Placental pericyte (primary cell): ENCODE results near the gene CNOT3. TPM values are rescaled to one million over a fixed set of nuclear protein-coding genes. Genes with fewer than 3 reads are reported as not detected.

Experiments
- total RNA-seq: library from RNA; depleted of rRNA; stranded (reverse); fragments of >200 nt; gene quantifications from 2 replicates; pipeline ENCODE4 v1.2.3, GENCODE V29; 2012

CNOT3 gene
- total RNA-seq: 11.9 and 28.7 TPM in 2 replicates

GRCh38 chr19:54137699-54138488, at the start of gene CNOT3:
TSS of gene CNOT3 (plus strand) at chr19:54137762. CDS start at chr19:54142979, 5,217 bp downstream.

GRCh38 chr19:54100561-54100960, 37.0 kb upstream of the CNOT3 start, which contains the start of gene OSCAR:
TSS of gene OSCAR (minus strand) at chr19:54100803. CDS start at chr19:54100792, 11 bp downstream.

DNA sequence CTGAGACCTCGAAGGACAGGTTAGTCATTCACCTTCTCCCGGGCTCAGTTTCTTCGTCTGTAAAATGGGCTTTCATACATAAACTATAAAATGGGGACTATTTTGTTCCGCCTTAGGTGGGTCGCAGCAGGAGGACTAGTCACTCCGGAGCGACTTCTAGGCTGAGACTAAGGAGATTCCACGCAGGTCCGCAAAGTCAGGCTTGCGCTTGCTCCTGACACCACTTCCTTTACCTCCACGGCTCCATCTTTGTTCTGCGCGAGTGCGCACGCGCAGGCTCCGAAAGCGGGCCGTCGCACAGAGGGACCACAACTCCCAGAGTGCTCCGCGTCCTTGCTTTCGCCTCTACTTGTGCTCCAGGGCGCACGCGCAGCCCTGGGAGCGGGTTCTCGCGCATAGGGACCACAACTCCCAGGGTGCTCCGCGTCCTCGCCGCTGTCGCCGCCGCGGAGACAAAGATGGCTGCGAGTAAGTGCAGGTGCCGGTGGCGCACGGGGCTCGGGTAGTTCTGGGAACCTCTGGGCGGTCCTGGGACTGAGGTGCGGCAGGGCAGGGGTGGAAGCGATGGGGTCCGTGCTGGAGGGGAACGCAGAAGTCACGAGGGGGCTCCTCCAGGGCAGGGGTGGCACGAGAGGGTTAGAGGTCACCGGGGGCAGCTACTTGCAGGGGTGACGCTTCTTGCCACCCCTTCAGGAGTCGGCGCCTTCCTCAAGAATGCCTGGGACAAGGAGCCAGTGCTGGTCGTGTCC, 35.0 kb upstream of the CNOT3 start, which contains the start of gene NDUFA3:
Gene NDUFA3, plus strand, starts transcription at position 435 of the 749 bp plus-strand sequence. Its CDS starts 24 bp downstream, at position 459.

GRCh38 chr19:54115109-54116063, 22.2 kb upstream of the CNOT3 start, which contains the start of the genes PRPF31 and TFPT:
TSS of gene PRPF31 (plus strand) at chr19:54115754. CDS start at chr19:54118279, 2,525 bp downstream.
TSS of gene TFPT (minus strand) at chr19:54115657. CDS start at chr19:54115269, 388 bp downstream.

GRCh38 chr19:54159352-54160181, 22.0 kb downstream of the CNOT3 start, which contains the start of gene LENG1:
TSS of gene LENG1 (minus strand) at chr19:54159721. CDS start at chr19:54159695, 26 bp downstream.

GRCh38 chr19:54172471-54173358, 35.2 kb downstream of the CNOT3 start, which contains the start of gene TMC4:
TSS of gene TMC4 (minus strand) at chr19:54173160. CDS start at chr19:54173117, 43 bp downstream.

DNA sequence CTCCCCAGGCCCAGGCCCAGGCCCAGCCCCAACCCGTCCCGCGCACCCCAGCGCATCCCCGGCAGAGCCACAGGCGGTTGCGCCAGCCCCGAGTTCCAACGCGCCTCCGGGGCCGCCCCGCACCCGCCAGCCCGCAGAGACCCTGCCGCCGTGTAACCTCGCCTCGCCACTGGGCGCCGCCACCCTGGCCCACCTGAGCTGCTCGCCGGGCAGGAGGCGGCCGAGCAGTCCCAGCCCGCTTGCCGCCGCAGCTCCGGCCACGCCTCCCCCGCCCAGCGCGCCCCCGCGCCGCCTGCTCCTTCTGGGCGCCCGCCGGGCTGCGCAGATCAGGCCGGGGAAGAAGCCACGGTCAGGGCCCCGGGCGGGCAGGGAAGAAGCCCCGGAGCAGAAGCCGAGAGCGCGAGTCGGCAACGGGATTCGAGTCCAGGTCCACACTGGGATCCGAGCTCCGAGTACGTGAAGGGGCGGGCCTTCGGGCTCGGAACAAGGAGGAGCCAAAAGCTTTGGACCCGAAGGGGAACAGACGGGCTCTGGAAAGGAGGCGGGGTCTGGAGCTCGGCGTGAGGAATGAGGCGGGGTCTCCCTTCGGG, 51.7 kb downstream of the CNOT3 start, which contains the start of gene MBOAT7:
Gene MBOAT7, minus strand, starts transcription at position 436 of the 590 bp plus-strand sequence. CDS start 1,072 bp downstream, outside the sequence.

DNA sequence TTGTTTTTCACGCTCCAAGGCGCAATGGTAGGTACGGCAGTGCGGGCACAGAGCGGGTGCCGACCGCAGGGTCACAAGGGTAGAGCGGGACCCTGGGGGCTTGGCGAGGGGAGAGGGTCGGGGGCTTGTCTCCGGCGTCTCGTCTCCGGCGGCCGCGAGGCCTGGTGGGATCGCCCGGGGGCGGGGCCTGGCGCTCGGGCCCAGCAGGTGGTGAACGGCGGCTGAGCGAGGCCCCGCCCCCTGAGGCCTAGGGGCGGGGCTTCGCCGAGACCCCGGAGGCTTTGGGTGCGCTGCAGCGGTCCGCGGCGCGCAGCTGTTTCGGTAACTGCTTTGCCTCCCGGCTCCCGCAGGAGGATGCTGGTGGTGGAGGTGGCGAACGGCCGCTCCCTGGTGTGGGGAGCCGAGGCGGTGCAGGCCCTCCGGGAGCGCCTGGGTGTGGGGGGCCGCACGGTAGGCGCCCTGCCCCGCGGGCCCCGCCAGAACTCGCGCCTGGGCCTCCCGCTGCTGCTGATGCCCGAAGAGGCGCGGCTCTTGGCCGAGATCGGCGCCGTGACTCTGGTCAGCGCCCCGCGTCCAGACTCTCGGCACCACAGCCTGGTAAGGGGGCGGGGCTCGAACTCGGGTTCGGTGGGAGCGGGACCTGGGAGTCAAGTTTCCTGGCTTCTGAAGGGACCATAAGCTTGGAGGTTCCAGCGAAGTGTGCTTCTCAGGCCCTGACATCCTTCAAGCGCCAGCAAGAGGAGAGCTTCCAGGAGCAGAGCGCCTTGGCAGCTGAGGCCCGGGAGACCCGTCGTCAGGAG, 53.6 kb downstream of the CNOT3 start, which contains the start of gene TSEN34:
Gene TSEN34, plus strand, starts transcription at position 298 of the 800 bp plus-strand sequence. Its CDS starts 57 bp downstream, at position 355.

Other genes with a start within 250 kb of the CNOT3 start
- gene CACNG7, start 228.5 kb upstream of the CNOT3 start, total RNA-seq: 4.4 and 4.7 TPM in 2 replicates
- 0.43 and 0.66 TPM in 2 replicates for gene CACNG8, start 174.8 kb upstream of the CNOT3 start, total RNA-seq
- gene CACNG6, start 146.1 kb upstream of the CNOT3 start, total RNA-seq: 3.7 and 4.0 TPM in 2 replicates
- not detected in 2 replicates for gene VSTM1, start 73.9 kb upstream of the CNOT3 start, total RNA-seq
- gene TARM1, start 56.4 kb upstream of the CNOT3 start, total RNA-seq: not detected in 2 replicates
- gene OSCAR, start 37.0 kb upstream of the CNOT3 start, total RNA-seq: 0.86 and 2.8 TPM in 2 replicates
- gene NDUFA3, start 34.9 kb upstream of the CNOT3 start, total RNA-seq: 7.0 and 12.9 TPM in 2 replicates
- gene TFPT, start 22.1 kb upstream of the CNOT3 start, total RNA-seq: 15.2 and 21.9 TPM in 2 replicates
- gene PRPF31, start 22.0 kb upstream of the CNOT3 start, total RNA-seq: 53.8 and 69.1 TPM in 2 replicates
- gene LENG1, start 22.0 kb downstream of the CNOT3 start, total RNA-seq: 3.3 and 8.1 TPM in 2 replicates
- not detected in 2 replicates for gene TMC4, start 35.4 kb downstream of the CNOT3 start, total RNA-seq
- 64.3 and 77.5 TPM in 2 replicates for gene MBOAT7, start 51.8 kb downstream of the CNOT3 start, total RNA-seq
- 78.5 and 93.9 TPM in 2 replicates for gene TSEN34, start 53.5 kb downstream of the CNOT3 start, total RNA-seq
- 1,175 and 2,475 TPM in 2 replicates for gene RPS9, start 63.1 kb downstream of the CNOT3 start, total RNA-seq
- gene LILRB3, start 85.2 kb downstream of the CNOT3 start, total RNA-seq: not detected in 2 replicates
- not detected in 2 replicates for gene LILRA6, start 105.0 kb downstream of the CNOT3 start, total RNA-seq
- not detected in 2 replicates for gene LILRB5, start 119.5 kb downstream of the CNOT3 start, total RNA-seq
- gene LILRB2, start 143.3 kb downstream of the CNOT3 start, total RNA-seq: not detected in 2 replicates
- gene LILRA5, start 175.4 kb downstream of the CNOT3 start, total RNA-seq: not detected in 2 replicates
- not detected in 2 replicates for gene LILRA4, start 201.4 kb downstream of the CNOT3 start, total RNA-seq
- gene LAIR1, start 227.2 kb downstream of the CNOT3 start, total RNA-seq: not detected in 2 replicates